Measurements from ENCODE around the gene DBNL.

DBNL gene

GRCh38 chr7:44060948-44061644 is 16.6 kb downstream of the DBNL start:
- DNase-seq (ENCODE audit: low read depth) = no peak
- H3K4me3 ChIP-seq (ENCODE audit: low read depth, low read length) = no peak overlapping the region
- TF ChIP-seq CTCF (IDR thresholded peaks at IDR 0.05; ENCODE audit: insufficient read depth, low read depth, low read length, missing control alignments) = no peak

- H3K4me3 ChIP-seq (ENCODE audit: low read depth, low read length) = no peak overlapping the region
- no peak for TF ChIP-seq CTCF (IDR thresholded peaks at IDR 0.05; ENCODE audit: insufficient read depth, low read depth, low read length, missing control alignments)
- DNase-seq (ENCODE audit: low read depth) = no peak
Measured at GRCh38 chr7:44061645-44062179, 17.2 kb downstream of the DBNL start.

- no peak overlapping the region for H3K4me3 ChIP-seq (ENCODE audit: low read depth, low read length)
- DNase-seq (ENCODE audit: low read depth) = no peak
- TF ChIP-seq CTCF (IDR thresholded peaks at IDR 0.05; ENCODE audit: insufficient read depth, low read depth, low read length, missing control alignments) = no peak
Measured at GRCh38 chr7:44062180-44062902, 17.8 kb downstream of the DBNL start.

- no peak for DNase-seq (ENCODE audit: low read depth)
- H3K4me3 ChIP-seq (ENCODE audit: low read depth, low read length) = no peak overlapping the region
- no peak for TF ChIP-seq CTCF (IDR thresholded peaks at IDR 0.05; ENCODE audit: insufficient read depth, low read depth, low read length, missing control alignments)
Measured at GRCh38 chr7:44062903-44063295, 18.4 kb downstream of the DBNL start.

GRCh38 chr7:44063547-44063893 is 19.0 kb downstream of the DBNL start:
- no peak overlapping the region for H3K4me3 ChIP-seq (ENCODE audit: low read depth, low read length)
- TF ChIP-seq CTCF (IDR thresholded peaks at IDR 0.05; ENCODE audit: insufficient read depth, low read depth, low read length, missing control alignments) = no peak
- DNase-seq (ENCODE audit: low read depth) = no peak

GRCh38 chr7:44063894-44064651 is 19.6 kb downstream of the DBNL start:
- no peak overlapping the region for H3K4me3 ChIP-seq (ENCODE audit: low read depth, low read length)
- TF ChIP-seq CTCF (IDR thresholded peaks at IDR 0.05; ENCODE audit: insufficient read depth, low read depth, low read length, missing control alignments) = no peak
- no peak for DNase-seq (ENCODE audit: low read depth)
